ENCODE results near the gene C5orf46.

DNA sequence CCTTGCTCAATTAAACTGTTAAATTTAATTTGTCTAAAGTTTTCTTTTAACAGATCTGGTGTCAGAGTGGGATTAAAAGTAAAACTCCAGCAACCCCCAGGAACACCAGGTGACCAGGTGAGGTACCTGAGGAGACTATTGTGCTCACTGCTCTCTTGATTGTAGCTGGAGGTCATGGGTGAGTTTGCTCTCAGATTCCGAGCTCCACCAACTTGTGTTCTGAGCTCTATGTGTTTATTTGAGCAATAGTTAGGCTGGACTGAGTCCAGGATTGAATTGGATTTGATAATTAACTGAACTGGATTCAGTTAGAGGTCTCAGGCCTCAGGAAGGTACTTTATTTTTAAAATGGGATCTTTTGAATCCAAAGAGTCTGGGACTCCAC, 45.7 kb downstream of the C5orf46 start:
- TF ChIP-seq, protein P1, sequence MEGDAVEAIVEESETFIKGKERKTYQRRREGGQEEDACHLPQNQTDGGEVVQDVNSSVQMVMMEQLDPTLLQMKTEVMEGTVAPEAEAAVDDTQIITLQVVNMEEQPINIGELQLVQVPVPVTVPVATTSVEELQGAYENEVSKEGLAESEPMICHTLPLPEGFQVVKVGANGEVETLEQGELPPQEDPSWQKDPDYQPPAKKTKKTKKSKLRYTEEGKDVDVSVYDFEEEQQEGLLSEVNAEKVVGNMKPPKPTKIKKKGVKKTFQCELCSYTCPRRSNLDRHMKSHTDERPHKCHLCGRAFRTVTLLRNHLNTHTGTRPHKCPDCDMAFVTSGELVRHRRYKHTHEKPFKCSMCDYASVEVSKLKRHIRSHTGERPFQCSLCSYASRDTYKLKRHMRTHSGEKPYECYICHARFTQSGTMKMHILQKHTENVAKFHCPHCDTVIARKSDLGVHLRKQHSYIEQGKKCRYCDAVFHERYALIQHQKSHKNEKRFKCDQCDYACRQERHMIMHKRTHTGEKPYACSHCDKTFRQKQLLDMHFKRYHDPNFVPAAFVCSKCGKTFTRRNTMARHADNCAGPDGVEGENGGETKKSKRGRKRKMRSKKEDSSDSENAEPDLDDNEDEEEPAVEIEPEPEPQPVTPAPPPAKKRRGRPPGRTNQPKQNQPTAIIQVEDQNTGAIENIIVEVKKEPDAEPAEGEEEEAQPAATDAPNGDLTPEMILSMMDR (IDR thresholded peaks at IDR 0.05), result no peak
- TF ChIP-seq EZH2 (IDR thresholded peaks at IDR 0.05), result no peak
- TF ChIP-seq EZH2phosphoT487 (IDR thresholded peaks at IDR 0.05), result no peak

All from neural progenitor cell (in vitro differentiated cells).